Thymus (tissue), 11 donors: Measurements from ENCODE around the gene PIP5K1A. TPM values are rescaled to one million over a fixed set of nuclear protein-coding genes. Genes with fewer than 3 reads are reported as not detected.

Source experiments
- DNase-seq, 9 donors: peaks; one replicate each; pipeline ENCODE4 v3.0.0-alpha.2; 2013; ENCODE audit warnings: low spot score in 9 of 9, low read depth in 6 of 9, missing footprints in 1 of 9
- H3K27ac ChIP-seq, 2 donors: one replicate each; pipeline ENCODE4 v1.5.1; 2013; ENCODE audit warnings: control low read depth in 1 of 2, low read depth in 1 of 2, low read length in 1 of 2, mild to moderate bottlenecking in 1 of 2, moderate library complexity in 1 of 2
- H3K27me3 ChIP-seq, 2 donors: one replicate each; pipeline ENCODE4 v1.5.1; 2013; ENCODE audit warnings: low read length in 1 of 2; ENCODE audit not compliant: control insufficient read depth in 2 of 2, insufficient read depth in 1 of 2
- H3K36me3 ChIP-seq, 2 donors: one replicate each; pipeline ENCODE4 v1.5.1; 2013; ENCODE audit warnings: low read length in 1 of 2, mild to moderate bottlenecking in 1 of 2, moderate library complexity in 1 of 2; ENCODE audit not compliant: control insufficient read depth in 2 of 2, insufficient read depth in 2 of 2
- H3K4me1 ChIP-seq, 2 donors: one replicate each; pipeline ENCODE4 v1.5.1; 2013; ENCODE audit warnings: low read length in 2 of 2; ENCODE audit not compliant: control insufficient read depth in 2 of 2, insufficient read depth in 2 of 2
- H3K4me3 ChIP-seq, 2 donors: one replicate each; pipeline ENCODE4 v1.5.1; 2013; ENCODE audit warnings: low read length in 2 of 2, control low read depth in 1 of 2, mild to moderate bottlenecking in 1 of 2
- H3K9me3 ChIP-seq, 2 donors: one replicate each; pipeline ENCODE4 v1.5.1; 2013; ENCODE audit warnings: low read length in 1 of 2, mild to moderate bottlenecking in 1 of 2; ENCODE audit not compliant: control insufficient read depth in 2 of 2, insufficient read depth in 1 of 2
- WGBS: extraction: QIAGEN DNeasy Blood & Tissue Kit; methylation state at CpG from one replicate; pipeline ENCODE4 v1.1.7; 2013; 5-methylcytosine and 5-hydroxymethylcytosine counted together
- polyA plus RNA-seq: library from polyadenylated mRNA; stranded (reverse); fragments of 200-250 nt; gene quantifications from one replicate; pipeline ENCODE4 v1.2.3, GENCODE V29; 2013
- total RNA-seq: library from RNA; stranded (reverse); fragments of 120-200 nt; gene quantifications from one replicate; pipeline ENCODE4 v1.2.4, GENCODE V29; 2013
- donor health status: healthy.

Gene PIP5K1A
- total and polyA plus RNA-seq, 2 donors: 29.8 to 30.7 TPM

- H3K4me1 ChIP-seq: peaks cover 0 to 10% of the 10 kb centered on the region in 2 donors
- H3K27ac ChIP-seq: no peak overlapping the region
- no peak for DNase-seq
- H3K9me3 ChIP-seq: no peaks in the 10 kb centered on the region
- peaks cover 85 to 89% of the 10 kb centered on the region in 2 donors for H3K36me3 ChIP-seq
- WGBS: 89% methylated on average over 18 of the region's 18 CpGs
- H3K27me3 ChIP-seq: no peaks in the 10 kb centered on the region
- no peak overlapping the region for H3K4me3 ChIP-seq
Observed at GRCh38 chr1:151289080-151289935, 91.0 kb downstream of the PIP5K1A start.

GRCh38 chr1:151289991-151290708 is 91.8 kb downstream of the PIP5K1A start:
- Histone ChIP-seq H3K4me3 (no peak overlapping the region), H3K27ac (no peak overlapping the region), H3K27me3 (no peaks in the 10 kb centered on the region), H3K9me3 (no peaks in the 10 kb centered on the region), H3K4me1 (peaks cover 0 to 7% of the 10 kb centered on the region in 2 donors), H3K36me3 (peaks cover 89 to 93% of the 10 kb centered on the region in 2 donors)
- 95% methylated on average over 21 of the region's 21 CpGs for WGBS
- no peak for DNase-seq

DNA sequence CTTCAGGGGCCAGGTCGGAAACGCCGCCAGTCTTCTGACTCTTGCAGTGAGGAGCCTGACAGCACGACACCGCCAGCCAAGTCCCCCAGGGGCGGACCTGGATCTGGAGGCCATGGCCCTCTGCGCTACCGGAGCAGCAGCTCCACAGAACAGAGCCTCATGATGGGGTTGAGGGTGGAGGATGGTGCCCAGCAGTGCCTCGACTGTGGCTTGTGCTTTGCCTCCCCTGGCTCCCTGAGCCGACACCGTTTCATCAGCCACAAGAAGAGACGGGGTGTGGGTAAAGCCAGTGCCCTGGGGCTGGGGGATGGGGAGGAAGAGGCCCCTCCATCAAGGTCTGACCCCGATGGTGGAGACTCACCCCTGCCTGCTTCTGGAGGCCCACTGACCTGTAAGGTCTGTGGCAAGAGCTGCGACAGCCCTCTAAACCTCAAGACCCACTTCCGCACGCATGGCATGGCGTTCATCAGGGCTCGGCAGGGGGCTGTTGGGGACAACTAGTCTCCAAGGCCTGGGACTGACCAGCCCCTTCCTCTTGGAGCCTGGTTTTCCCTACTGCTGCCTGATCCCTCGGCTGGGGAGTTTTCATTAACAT is 92.5 kb downstream of the PIP5K1A start:
- 95% methylated on average over 19 of the region's 19 CpGs for WGBS
- H3K4me3 ChIP-seq: no peak overlapping the region
- no peak overlapping the region for H3K27ac ChIP-seq
- H3K4me1 ChIP-seq: peaks cover 0 to 7% of the 10 kb centered on the region in 2 donors
- no peaks in the 10 kb centered on the region for H3K9me3 ChIP-seq
- peaks cover 96 to 97% of the 10 kb centered on the region in 2 donors for H3K36me3 ChIP-seq
- no peak for DNase-seq
- H3K27me3 ChIP-seq: no peaks in the 10 kb centered on the region

GRCh38 chr1:151292207-151293030 is 94.1 kb downstream of the PIP5K1A start:
- H3K4me3 ChIP-seq: no peak overlapping the region
- H3K27me3 ChIP-seq: no peaks in the 10 kb centered on the region
- H3K27ac ChIP-seq: peak overlapping the region in 1 of 2 donors; percentile 56
- no peaks in the 10 kb centered on the region for H3K9me3 ChIP-seq
- DNase-seq: peak in 5 of 9 donors; percentile 9 to 62 (median 25)
- 85% methylated on average over 13 of the region's 13 CpGs for WGBS
- peaks cover 96% of the 10 kb centered on the region in 2 donors for H3K36me3 ChIP-seq
- peaks cover 0 to 7% of the 10 kb centered on the region in 2 donors for H3K4me1 ChIP-seq

DNA sequence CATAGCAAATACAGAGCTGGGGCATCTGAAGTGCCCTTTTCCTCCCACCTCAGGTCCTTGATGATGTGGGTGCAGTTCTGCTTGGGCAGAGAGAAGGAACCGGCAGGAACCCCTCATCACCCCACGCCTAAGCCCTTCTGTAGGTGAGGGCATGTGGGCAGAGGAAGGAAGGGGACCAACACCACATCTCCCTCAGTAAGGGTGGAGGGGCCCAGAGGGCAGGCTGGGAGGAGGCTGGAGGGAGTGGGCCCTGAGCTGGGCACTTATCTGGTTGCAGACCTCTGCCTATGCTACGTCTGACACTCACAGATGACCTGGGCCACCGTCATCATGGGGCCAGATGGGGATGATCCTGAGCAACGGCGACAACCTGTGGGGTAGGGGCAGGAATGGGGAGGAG is 94.7 kb downstream of the PIP5K1A start:
- DNase-seq: no peak
- Histone ChIP-seq H3K4me1 (peaks cover 0 to 7% of the 10 kb centered on the region in 2 donors), H3K36me3 (peaks cover 96% of the 10 kb centered on the region in 2 donors), H3K4me3 (no peak overlapping the region), H3K27ac (peak overlapping the region in 1 of 2 donors; percentile 56), H3K27me3 (no peaks in the 10 kb centered on the region), H3K9me3 (no peaks in the 10 kb centered on the region)
- WGBS: 94% methylated on average over 6 of the region's 6 CpGs

DNA sequence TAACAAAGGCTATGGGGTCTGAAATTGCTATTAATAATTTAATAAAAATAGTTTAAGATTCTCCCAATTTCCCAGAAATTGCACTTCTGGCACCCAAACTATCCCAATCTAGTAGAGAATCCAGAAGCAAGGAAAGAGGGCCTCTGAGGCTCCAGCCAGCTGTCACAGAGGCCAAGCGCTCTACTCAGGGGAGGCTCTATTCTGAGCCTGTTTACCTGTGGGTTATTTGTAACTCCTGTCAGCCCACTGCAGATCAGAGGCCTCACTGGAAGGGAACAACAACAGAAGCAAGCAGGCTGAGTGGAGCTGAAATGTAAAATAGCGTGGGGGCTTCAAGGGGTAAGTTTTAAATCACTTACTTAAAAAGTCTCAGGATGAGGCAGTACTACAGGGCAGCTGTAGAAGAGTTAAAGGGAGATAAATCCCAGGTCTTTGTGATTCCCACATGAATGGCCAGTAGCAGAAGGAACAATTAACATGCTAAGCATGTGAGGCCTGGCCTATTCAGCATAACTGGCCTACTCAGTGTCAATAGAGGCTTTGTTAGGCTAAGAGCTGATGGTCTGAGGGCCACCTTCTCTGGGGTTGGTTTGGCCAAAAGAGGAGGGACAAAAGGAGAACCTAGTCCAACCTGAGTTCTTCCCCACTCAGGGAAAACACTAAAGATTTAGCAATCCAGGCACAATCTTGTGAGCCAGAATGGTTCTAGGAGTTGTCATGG is 96.5 kb downstream of the PIP5K1A start:
- H3K9me3 ChIP-seq: peaks cover 0 to 3% of the 10 kb centered on the region in 2 donors
- H3K27ac ChIP-seq: no peak overlapping the region
- WGBS: 98% methylated on average over 2 of the region's 2 CpGs
- no peak for DNase-seq
- no peaks in the 10 kb centered on the region for H3K27me3 ChIP-seq
- peaks cover 0 to 5% of the 10 kb centered on the region in 2 donors for H3K4me1 ChIP-seq
- no peak overlapping the region for H3K4me3 ChIP-seq
- H3K36me3 ChIP-seq: peaks cover 92 to 96% of the 10 kb centered on the region in 2 donors
